Upper lobe of left lung (tissue), 4 donors: ENCODE measurements around the gene CCDC47.

Experiments
- EP300 ChIP-seq, 4 donors: sonication (generic); formaldehyde crosslinking; IDR thresholded peaks; one replicate each; pipeline ENCODE4 v1.5.1; 2017; ENCODE audit warnings: antibody characterized with exemption in 4 of 4, control low read depth in 2 of 4
- POLR2A ChIP-seq, 4 donors: fragments of 450-650 bp; IDR thresholded peaks; one replicate each; pipeline ENCODE4 v1.5.1; 2016 to 2017; ENCODE audit warnings: antibody characterized with exemption in 4 of 4, mild to moderate bottlenecking in 2 of 4
- POLR2AphosphoS5 ChIP-seq, 2 donors: sonication (generic); formaldehyde crosslinking; IDR thresholded peaks; one replicate each; pipeline ENCODE4 v1.5.1; 2017; ENCODE audit warnings: antibody characterized with exemption in 2 of 2
- TF ChIP-seq, protein P1 (sequence below), 6 experiments: fragments of 450-650 bp in 4 of 6; fragments of 200-600 bp in 2 of 6; sonication (generic) in 2 of 6; IDR thresholded peaks; one replicate each; pipeline ENCODE4 v1.5.1; 2016 to 2019; ENCODE audit warnings: antibody characterized with exemption in 6 of 6

DNA sequence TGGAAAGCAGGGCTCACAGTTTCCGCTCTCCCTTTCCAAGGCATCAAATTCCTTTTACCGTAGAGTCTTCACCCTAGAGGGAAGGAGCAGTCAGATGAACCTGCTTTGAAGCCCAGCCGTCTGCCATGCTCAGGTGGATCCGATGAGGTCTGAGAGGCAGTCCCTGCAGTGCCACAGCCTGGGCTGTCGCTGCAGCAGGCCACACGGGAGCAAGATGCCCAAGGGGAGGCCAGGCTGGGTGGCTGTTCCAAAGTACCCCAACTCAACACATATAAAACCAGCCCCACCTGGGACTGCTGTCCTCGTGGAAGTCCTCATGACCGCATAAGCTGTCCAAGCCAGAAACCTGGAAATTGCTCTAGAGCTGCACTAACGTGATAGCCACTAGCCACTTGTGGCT, 68.6 kb downstream of the CCDC47 start:
- TF ChIP-seq, protein P1, sequence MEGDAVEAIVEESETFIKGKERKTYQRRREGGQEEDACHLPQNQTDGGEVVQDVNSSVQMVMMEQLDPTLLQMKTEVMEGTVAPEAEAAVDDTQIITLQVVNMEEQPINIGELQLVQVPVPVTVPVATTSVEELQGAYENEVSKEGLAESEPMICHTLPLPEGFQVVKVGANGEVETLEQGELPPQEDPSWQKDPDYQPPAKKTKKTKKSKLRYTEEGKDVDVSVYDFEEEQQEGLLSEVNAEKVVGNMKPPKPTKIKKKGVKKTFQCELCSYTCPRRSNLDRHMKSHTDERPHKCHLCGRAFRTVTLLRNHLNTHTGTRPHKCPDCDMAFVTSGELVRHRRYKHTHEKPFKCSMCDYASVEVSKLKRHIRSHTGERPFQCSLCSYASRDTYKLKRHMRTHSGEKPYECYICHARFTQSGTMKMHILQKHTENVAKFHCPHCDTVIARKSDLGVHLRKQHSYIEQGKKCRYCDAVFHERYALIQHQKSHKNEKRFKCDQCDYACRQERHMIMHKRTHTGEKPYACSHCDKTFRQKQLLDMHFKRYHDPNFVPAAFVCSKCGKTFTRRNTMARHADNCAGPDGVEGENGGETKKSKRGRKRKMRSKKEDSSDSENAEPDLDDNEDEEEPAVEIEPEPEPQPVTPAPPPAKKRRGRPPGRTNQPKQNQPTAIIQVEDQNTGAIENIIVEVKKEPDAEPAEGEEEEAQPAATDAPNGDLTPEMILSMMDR (IDR thresholded peaks at IDR 0.05): no peak
- TF ChIP-seq POLR2AphosphoS5 (IDR thresholded peaks at IDR 0.05) (no peak), POLR2A (IDR thresholded peaks at IDR 0.05) (no peak), EP300 (IDR thresholded peaks at IDR 0.05) (no peak)
